NCI-H187 (cell line): ENCODE measurements around the gene CSTF3.
"Not testable (repeated sequence)": the region's sequence is repeated elsewhere in the genome, so short reads cannot be mapped to it uniquely, and the experiment has no call there.

Source experiments
- DNase-seq, 2 experiments: peaks; one replicate each; lab custom pipeline; 2025; lab: John Stamatoyannopoulos, UW

Gene CSTF3

GRCh38 chr11:33161120-33162005 is at the start of gene CSTF3:
Gene CSTF3, minus strand, starts transcription at chr11:33161480. Its CDS starts 155 bp downstream, at chr11:33161325.
- peak; percentile 100 for DNase-seq

DNA sequence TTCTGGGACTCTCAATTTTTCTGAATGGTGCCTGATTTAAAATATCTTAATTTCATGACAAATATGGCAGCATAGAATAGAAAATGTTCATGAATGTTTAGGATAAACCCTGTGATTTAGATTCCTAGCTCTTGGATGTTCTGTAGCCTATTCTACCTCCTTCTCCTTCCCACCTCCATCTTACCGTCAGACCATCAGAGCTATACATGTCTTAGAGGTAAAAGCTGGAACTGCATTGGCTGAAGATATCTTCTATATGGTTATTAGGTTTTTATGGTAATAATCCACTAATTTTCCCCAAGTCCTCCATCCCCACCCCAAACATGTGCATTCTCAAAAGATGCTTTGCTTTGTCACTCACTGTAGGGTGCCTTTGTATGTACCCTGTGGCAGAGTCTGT is 46.9 kb upstream of the CSTF3 start:
- no peak for DNase-seq

GRCh38 chr11:33207408-33207985 is 46.2 kb upstream of the CSTF3 start:
- no peak for DNase-seq

DNA sequence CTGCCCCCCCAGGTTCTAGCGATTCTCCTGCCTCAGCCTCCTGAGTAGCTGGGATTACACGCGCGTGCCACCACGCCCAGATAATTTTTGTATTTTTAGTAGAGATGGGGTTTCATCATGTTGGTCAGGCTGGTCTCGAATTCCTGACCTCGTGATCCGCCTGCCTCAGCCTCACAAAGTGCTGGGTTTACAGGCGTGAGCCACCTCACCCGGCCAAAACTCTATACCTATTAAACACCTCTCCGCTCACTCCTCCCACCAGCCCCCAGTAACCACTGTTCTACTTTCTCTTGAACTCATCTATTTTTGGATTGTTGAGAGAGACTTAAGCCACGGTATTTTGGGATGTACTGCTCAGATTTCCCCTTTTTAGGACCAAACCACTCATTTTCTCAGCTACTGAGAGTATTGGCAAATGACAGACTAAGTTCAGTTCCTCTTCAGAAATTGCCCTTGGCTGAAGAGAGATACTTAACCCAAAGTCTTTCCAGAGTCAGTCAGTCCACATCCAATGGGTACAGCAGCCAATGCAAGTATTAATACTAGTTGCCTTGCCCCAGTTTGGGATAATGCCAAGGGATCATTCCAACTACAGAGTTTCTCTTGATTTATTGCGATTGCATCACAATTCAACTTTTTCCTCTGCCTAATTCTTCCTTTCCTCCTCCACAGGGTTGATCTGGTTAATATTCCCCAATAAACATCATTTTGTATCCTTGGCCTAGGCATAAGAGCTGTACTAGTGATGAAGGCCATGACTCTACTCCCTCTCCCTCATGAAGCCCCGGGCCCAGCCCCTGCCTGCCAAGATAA is 36.8 kb upstream of the CSTF3 start:
- DNase-seq = no peak

- DNase-seq = no peak
These were observed 34.3 kb upstream of the CSTF3 start for GRCh38 chr11:33195462-33196173.

DNA sequence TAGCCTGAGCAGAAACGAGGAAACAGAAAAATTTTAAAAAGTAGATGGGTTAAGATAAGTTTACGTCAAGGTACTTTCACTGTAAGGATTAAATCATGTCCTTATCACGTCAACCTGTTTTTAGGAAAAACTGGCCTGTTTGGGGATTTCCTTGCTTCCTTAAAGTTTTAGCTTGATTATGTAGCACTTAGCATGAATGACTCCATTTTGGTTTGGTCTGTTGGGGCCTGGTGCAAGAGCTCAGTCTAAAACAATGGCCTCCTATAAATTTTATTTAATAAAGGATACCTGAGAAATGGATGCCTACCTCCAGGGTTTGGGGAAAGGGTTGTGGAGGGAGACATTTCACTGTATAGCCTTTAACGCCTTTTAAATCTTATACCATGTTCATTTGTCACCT is 33.2 kb upstream of the CSTF3 start:
- DNase-seq = no peak

DNA sequence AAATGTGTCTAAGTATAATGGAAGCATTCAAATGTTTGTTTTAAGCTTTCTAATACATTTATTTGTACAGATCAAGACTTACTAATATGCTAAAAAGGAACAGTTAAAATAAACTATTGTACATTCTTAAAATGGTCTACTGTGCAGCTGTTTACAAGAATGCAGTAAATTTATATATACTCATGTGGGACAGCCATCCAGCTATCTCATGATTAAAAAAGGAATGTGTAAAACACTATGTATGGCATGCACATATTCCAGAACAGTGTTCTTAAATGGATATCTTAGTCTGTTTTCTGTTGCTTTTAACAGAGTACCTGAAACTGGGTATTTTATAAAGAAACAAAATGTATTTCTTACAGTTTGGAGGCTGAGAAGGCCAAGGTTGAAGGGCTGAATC is 30.2 kb upstream of the CSTF3 start:
- no peak for DNase-seq

GRCh38 chr11:33187998-33188722 is 26.9 kb upstream of the CSTF3 start:
- no peak for DNase-seq

- no peak for DNase-seq
These were observed 24.5 kb upstream of the CSTF3 start for GRCh38 chr11:33185756-33186155.

GRCh38 chr11:33182246-33182878 is 21.1 kb upstream of the CSTF3 start:
- DNase-seq = no peak

- DNase-seq = no peak
These were observed 18.1 kb upstream of the CSTF3 start for GRCh38 chr11:33179348-33179803.

GRCh38 chr11:33178443-33179180 is 17.3 kb upstream of the CSTF3 start:
- DNase-seq = no peak

- DNase-seq = no peak
These were observed 16.5 kb upstream of the CSTF3 start for GRCh38 chr11:33177676-33178336.

DNA sequence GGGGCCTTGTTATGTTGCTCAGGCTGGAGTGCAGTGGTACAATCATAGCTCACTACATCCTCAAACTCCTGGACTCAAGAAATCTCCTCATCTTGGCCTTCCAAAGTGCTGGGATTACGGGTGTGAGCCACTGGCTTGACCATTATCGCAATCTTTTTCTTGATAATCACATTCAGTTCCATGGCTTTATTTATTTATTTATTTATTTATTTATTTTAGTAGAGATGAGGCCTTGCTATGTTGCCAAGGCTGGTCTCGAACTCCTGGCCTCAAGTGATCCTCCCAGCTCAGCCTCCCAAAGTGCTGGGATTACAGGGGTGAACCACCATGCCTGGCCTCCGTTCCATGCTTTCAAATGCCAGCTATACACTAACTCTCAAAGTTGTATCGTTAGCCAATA is 15.5 kb upstream of the CSTF3 start:
- DNase-seq = not testable (repeated sequence)

DNA sequence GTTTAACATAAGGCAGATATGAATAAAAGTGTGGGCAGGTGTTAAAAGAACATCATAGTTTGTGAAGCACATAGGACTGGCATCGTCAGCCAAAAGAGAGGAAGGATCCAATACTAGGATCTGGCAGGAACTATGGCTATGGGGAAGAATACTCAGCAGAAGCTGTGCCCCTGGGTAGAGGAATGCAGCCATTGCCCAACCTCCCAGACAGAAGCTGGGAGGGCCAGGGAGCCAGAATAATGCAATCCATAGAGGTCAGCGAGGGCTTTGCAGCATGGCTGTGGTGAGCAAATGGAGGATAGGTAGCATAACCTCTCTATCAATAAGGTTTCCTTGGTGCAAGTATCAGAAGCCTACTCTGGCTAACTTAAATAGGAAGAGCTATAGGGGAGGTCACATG is 11.7 kb upstream of the CSTF3 start:
- DNase-seq = no peak

- DNase-seq = no peak
These were observed 11.1 kb upstream of the CSTF3 start for GRCh38 chr11:33172345-33172744.

DNA sequence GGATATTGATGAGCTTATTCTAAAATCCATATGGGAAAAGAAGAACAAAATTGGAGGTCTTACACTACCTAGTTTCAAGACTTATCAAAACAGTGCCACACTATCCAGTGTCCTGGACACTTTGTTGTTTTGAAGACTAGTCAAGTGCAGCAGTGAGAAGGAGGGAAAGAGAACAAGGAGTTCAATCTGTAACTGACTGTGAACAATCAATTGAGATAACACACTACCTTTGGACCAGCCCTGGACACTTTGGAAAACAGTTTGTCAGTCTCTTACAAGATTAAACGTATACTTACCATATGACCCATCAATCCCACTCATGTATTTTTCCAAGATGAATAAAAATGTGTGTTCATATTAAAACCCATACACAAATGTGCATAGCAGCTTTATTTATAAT is 10.0 kb upstream of the CSTF3 start:
- no peak for DNase-seq

DNA sequence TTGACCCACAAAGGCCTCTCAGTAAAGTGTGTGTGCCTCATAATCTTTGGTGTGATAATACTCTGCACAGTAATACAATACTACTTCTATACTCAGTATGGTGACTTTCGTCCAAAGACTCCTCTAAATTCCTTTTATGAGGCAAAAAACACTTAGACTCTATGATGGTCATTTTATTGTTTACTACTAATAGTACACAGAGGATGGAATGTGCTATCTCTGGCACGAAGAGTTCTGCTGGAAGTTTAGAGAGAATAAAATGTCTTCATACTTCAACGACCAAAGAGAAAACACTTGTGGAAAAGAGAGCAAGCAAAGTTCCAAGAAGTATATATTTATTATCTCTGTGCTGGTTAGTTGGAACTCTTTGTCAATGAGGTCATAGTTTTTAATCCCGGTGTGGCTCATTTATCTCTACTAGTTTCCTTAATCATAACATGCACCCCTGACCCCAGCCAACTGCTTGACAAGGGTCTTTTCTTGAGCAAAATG is 7.5 kb upstream of the CSTF3 start:
- no peak for DNase-seq

DNA sequence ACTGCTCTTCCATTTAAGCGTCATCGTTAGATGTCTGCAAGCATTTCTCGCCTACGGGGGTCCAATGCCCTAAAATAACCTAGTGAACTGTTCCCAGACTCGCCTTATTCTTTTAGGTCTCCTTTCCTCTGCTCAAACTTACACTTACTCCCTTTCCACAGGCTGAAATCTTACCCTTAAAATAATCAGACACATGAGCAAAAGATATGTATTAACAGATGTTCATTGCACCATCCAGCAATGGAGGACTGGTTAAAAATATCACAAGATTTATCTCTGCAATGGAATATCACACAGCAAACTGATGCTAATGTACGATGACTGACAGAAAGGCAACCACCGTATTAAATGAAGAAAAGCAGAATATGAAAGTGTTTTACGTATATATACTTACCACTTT is 1.6 kb upstream of the CSTF3 start:
- DNase-seq = no peak
